Measurements from ENCODE around the gene FAM124A. TPM values are rescaled to one million over a fixed set of nuclear protein-coding genes. Genes with fewer than 3 reads are reported as not detected.
A peak's percentile ranks its signal among the peaks of the same experiment; 100 is the strongest.

The FAM124A gene
- total RNA-seq, 1 donor from 2014 or later, result 5.7 TPM

- H3K36me3 ChIP-seq, result peaks cover 20% of the 10 kb centered on the region
- H3K27ac ChIP-seq (replicated peaks), result peak overlapping the region; percentile 79
These were observed 36.7 kb downstream of the FAM124A start for GRCh38 chr13:51258612-51259548.

GRCh38 chr13:51260154-51260553, 38.0 kb downstream of the FAM124A start:
- Histone ChIP-seq H3K4me3 (no peak overlapping the region), H3K9me3 (replicated peaks) (no peaks in the 10 kb centered on the region), H3K4me1 (peaks cover 68% of the 10 kb centered on the region), H3K36me3 (peaks cover 20% of the 10 kb centered on the region), H3K27me3 (ENCODE audit: low read depth) (no peaks in the 10 kb centered on the region), H3K27ac (replicated peaks) (peak overlapping the region; percentile 79)
- no peak for TF ChIP-seq CTCF (IDR thresholded peaks at IDR 0.05; ENCODE audit: borderline replicate concordance)
- no peak for DNase-seq
- intact Hi-C loops (cut with micrococcal nuclease), result no loop called here

More at GRCh38 chr13:51258612-51259548, 36.7 kb downstream of the FAM124A start:
- Histone ChIP-seq H3K4me3 (no peak overlapping the region), H3K4me1 (peaks cover 78% of the 10 kb centered on the region), H3K27me3 (ENCODE audit: low read depth) (no peaks in the 10 kb centered on the region), H3K9me3 (replicated peaks) (no peaks in the 10 kb centered on the region)
- intact Hi-C loops (cut with micrococcal nuclease), result no loop called here
- no peak for DNase-seq
- TF ChIP-seq CTCF (IDR thresholded peaks at IDR 0.05; ENCODE audit: borderline replicate concordance), result no peak

GRCh38 chr13:51261610-51262249, 39.5 kb downstream of the FAM124A start:
- no peaks in the 10 kb centered on the region for H3K27me3 ChIP-seq (ENCODE audit: low read depth)
- no peak overlapping the region for H3K4me3 ChIP-seq
- no peak for TF ChIP-seq CTCF (IDR thresholded peaks at IDR 0.05; ENCODE audit: borderline replicate concordance)
- no peak for DNase-seq
- H3K4me1 ChIP-seq, result peaks cover 63% of the 10 kb centered on the region
- H3K27ac ChIP-seq (replicated peaks), result peak overlapping the region; percentile 79
- peaks cover 18% of the 10 kb centered on the region for H3K36me3 ChIP-seq
- no peaks in the 10 kb centered on the region for H3K9me3 ChIP-seq (replicated peaks)
- intact Hi-C loops (cut with micrococcal nuclease), result no loop called here

- Histone ChIP-seq H3K4me3 (no peak overlapping the region), H3K27ac (replicated peaks) (peak overlapping the region; percentile 79), H3K4me1 (peaks cover 68% of the 10 kb centered on the region), H3K27me3 (ENCODE audit: low read depth) (no peaks in the 10 kb centered on the region), H3K9me3 (replicated peaks) (no peaks in the 10 kb centered on the region), H3K36me3 (peaks cover 9% of the 10 kb centered on the region)
- no peak for DNase-seq
- intact Hi-C loops (cut with micrococcal nuclease), result no loop called here
- TF ChIP-seq CTCF (IDR thresholded peaks at IDR 0.05; ENCODE audit: borderline replicate concordance), result peak; percentile 31
These were observed 40.5 kb downstream of the FAM124A start for GRCh38 chr13:51262501-51263211.

GRCh38 chr13:51266642-51267041, 44.4 kb downstream of the FAM124A start:
- H3K9me3 ChIP-seq (replicated peaks), result no peaks in the 10 kb centered on the region
- DNase-seq, result no peak
- no peak for TF ChIP-seq CTCF (IDR thresholded peaks at IDR 0.05; ENCODE audit: borderline replicate concordance)
- no peaks in the 10 kb centered on the region for H3K27me3 ChIP-seq (ENCODE audit: low read depth)
- H3K27ac ChIP-seq (replicated peaks), result peak overlapping the region; percentile 70
- intact Hi-C loops (cut with micrococcal nuclease), result no loop called here
- peaks cover 49% of the 10 kb centered on the region for H3K4me1 ChIP-seq
- no peak overlapping the region for H3K4me3 ChIP-seq
- no peaks in the 10 kb centered on the region for H3K36me3 ChIP-seq
